Activated T-helper 9 cell treated with anti-CD3 and anti-CD28 coated beads, Interleukin-2, amount 50 U/mL, for 16 hours (primary cell): ENCODE results near the gene BAZ2B.
"Not testable (repeated sequence)": the region's sequence is repeated elsewhere in the genome, so short reads cannot be mapped to it uniquely, and the experiment has no call there.

Experiments
- DNase-seq: peaks from one replicate; pipeline ENCODE4 v3.0.0-alpha.2; 2020; ENCODE audit warnings: low read depth

BAZ2B gene

GRCh38 chr2:159411460-159411859 lies 204.9 kb downstream of the BAZ2B start:
- no peak for DNase-seq

- no peak for DNase-seq
Measured at GRCh38 chr2:159410276-159410675, 206.1 kb downstream of the BAZ2B start.

- no peak for DNase-seq
Measured at GRCh38 chr2:159409116-159409800, 207.1 kb downstream of the BAZ2B start.

- no peak for DNase-seq
Measured at GRCh38 chr2:159402790-159403189, 213.6 kb downstream of the BAZ2B start.

GRCh38 chr2:159402160-159402559 lies 214.2 kb downstream of the BAZ2B start:
- DNase-seq = not testable (repeated sequence)

GRCh38 chr2:159399716-159400415 lies 216.5 kb downstream of the BAZ2B start:
- DNase-seq = no peak

GRCh38 chr2:159396799-159397198 lies 219.5 kb downstream of the BAZ2B start:
- no peak for DNase-seq

- no peak for DNase-seq
Measured at GRCh38 chr2:159382447-159383028, 233.8 kb downstream of the BAZ2B start.

GRCh38 chr2:159381574-159381973 lies 234.8 kb downstream of the BAZ2B start:
- no peak for DNase-seq

GRCh38 chr2:159380685-159381239 lies 235.6 kb downstream of the BAZ2B start:
- no peak for DNase-seq

GRCh38 chr2:159379181-159379580 lies 237.2 kb downstream of the BAZ2B start:
- no peak for DNase-seq

- no peak for DNase-seq
Measured at GRCh38 chr2:159375241-159375640, 241.1 kb downstream of the BAZ2B start.

- no peak for DNase-seq
Measured at GRCh38 chr2:159371506-159371905, 244.8 kb downstream of the BAZ2B start.

GRCh38 chr2:159366538-159366937 lies 249.8 kb downstream of the BAZ2B start:
- no peak for DNase-seq

- no peak for DNase-seq
Measured at GRCh38 chr2:159362816-159363251, 253.5 kb downstream of the BAZ2B start.

- no peak for DNase-seq
Measured at GRCh38 chr2:159362094-159362493, 254.3 kb downstream of the BAZ2B start.

GRCh38 chr2:159361603-159362002 lies 254.7 kb downstream of the BAZ2B start:
- DNase-seq = not testable (repeated sequence)

GRCh38 chr2:159356053-159356554 lies 260.2 kb downstream of the BAZ2B start:
- no peak for DNase-seq

- no peak for DNase-seq
Measured at GRCh38 chr2:159351977-159352376, 264.4 kb downstream of the BAZ2B start.

GRCh38 chr2:159349674-159350299 lies 266.6 kb downstream of the BAZ2B start:
- no peak for DNase-seq

GRCh38 chr2:159326569-159327255 lies 289.6 kb downstream of the BAZ2B start:
- DNase-seq = no peak

- DNase-seq = no peak
Measured at GRCh38 chr2:159322419-159322818, 293.9 kb downstream of the BAZ2B start.
